Bronchial epithelial cell (primary cell): ENCODE results near the gene TCF4. TPM values are rescaled to one million over a fixed set of nuclear protein-coding genes. Genes with fewer than 3 reads are reported as not detected.

ENCODE experiments used
- DNase-seq: peaks from one replicate; pipeline ENCODE4 v3.0.0-alpha.2; 2010; ENCODE audit warnings: low read depth
- FAIRE-seq: peaks from 2 replicates; lab custom pipeline; 2011; peaks lifted over from hg19 to GRCh38; lab: Jason Lieb, UNC
- H3K27me3 ChIP-seq: 2 replicates; pipeline ENCODE4 v1.5.1; 2011; ENCODE audit warnings: low read length; ENCODE audit not compliant: control insufficient read depth, insufficient read depth
- H3K36me3 ChIP-seq: 2 replicates; pipeline ENCODE4 v1.5.1; 2011; ENCODE audit warnings: low read length; ENCODE audit not compliant: control insufficient read depth, insufficient read depth
- H3K4me3 ChIP-seq: 2 replicates; pipeline ENCODE4 v1.5.1; 2011; ENCODE audit warnings: mild to moderate bottlenecking, low read depth, low read length, control low read depth
- CTCF ChIP-seq: IDR thresholded peaks from 2 replicates; pipeline ENCODE4 v1.5.1; 2011; ENCODE audit warnings: mild to moderate bottlenecking, moderate library complexity, low read length, control low read depth, inconsistent platforms; ENCODE audit not compliant: insufficient read depth, severe bottlenecking
- total RNA-seq: library from RNA; depleted of rRNA; stranded (reverse); fragments of >200 nt; gene quantifications from 2 replicates; pipeline ENCODE4 v1.2.1, GENCODE V29; 2014

Gene TCF4
- total RNA-seq, 1 donor from 2014 or later, result 10.0 TPM

- H3K27me3 ChIP-seq, result no peaks in the 10 kb centered on the region
- no peak overlapping the region for H3K4me3 ChIP-seq
- no peaks in the 10 kb centered on the region for H3K36me3 ChIP-seq
- TF ChIP-seq CTCF, result no peak
- DNase-seq, result no peak
- FAIRE-seq, result no peak
Observed at GRCh38 chr18:55346961-55347740, 240.8 kb downstream of the TCF4 start.

GRCh38 chr18:55346387-55346786 lies 241.6 kb downstream of the TCF4 start:
- DNase-seq (no peak), FAIRE-seq (no peak)
- Histone ChIP-seq H3K27me3 (no peaks in the 10 kb centered on the region), H3K4me3 (no peak overlapping the region), H3K36me3 (no peaks in the 10 kb centered on the region)
- TF ChIP-seq CTCF, result no peak

GRCh38 chr18:55345103-55345950 lies 242.7 kb downstream of the TCF4 start:
- no peak overlapping the region for H3K4me3 ChIP-seq
- no peak for DNase-seq
- TF ChIP-seq CTCF, result no peak
- peaks cover 1% of the 10 kb centered on the region for H3K36me3 ChIP-seq
- FAIRE-seq, result no peak
- no peaks in the 10 kb centered on the region for H3K27me3 ChIP-seq

GRCh38 chr18:55343396-55344073 lies 244.5 kb downstream of the TCF4 start:
- H3K36me3 ChIP-seq, result peaks cover 1% of the 10 kb centered on the region
- TF ChIP-seq CTCF, result no peak
- H3K27me3 ChIP-seq, result no peaks in the 10 kb centered on the region
- no peak overlapping the region for H3K4me3 ChIP-seq
- peak; percentile 37 for DNase-seq
- FAIRE-seq, result no peak

GRCh38 chr18:55340998-55341397 lies 247.0 kb downstream of the TCF4 start:
- no peak for TF ChIP-seq CTCF
- Histone ChIP-seq H3K27me3 (no peaks in the 10 kb centered on the region), H3K4me3 (no peak overlapping the region), H3K36me3 (peaks cover 1% of the 10 kb centered on the region)
- DNase-seq (no peak), FAIRE-seq (no peak)
